Fibroblast of lung (primary cell): Measurements from ENCODE around the gene CENPN. TPM values are rescaled to one million over a fixed set of nuclear protein-coding genes. Genes with fewer than 3 reads are reported as not detected.

Experiments used
- DNase-seq, 2 donors: peaks; one replicate each; pipeline versions ENCODE4 v3.0.0 to v3.0.0-alpha.2; 2010; ENCODE audit warnings: low read depth in 2 of 2
- H2AFZ ChIP-seq: 2 replicates; pipeline ENCODE4 v1.5.1; 2012; ENCODE audit warnings: low read length, control low read depth, inconsistent platforms
- H3K27ac ChIP-seq: 2 replicates; pipeline ENCODE4 v1.5.1; 2011; ENCODE audit warnings: low read length, control low read depth; ENCODE audit not compliant: insufficient read depth
- H3K27me3 ChIP-seq: 2 replicates; pipeline ENCODE4 v1.5.1; 2011; ENCODE audit warnings: mild to moderate bottlenecking, low read length; ENCODE audit not compliant: control insufficient read depth, insufficient read depth
- H3K36me3 ChIP-seq: 2 replicates; pipeline ENCODE4 v1.5.1; 2011; ENCODE audit warnings: low read length; ENCODE audit not compliant: control insufficient read depth, insufficient read depth
- H3K4me1 ChIP-seq: 2 replicates; pipeline ENCODE4 v1.5.1; 2011; ENCODE audit warnings: low read length; ENCODE audit not compliant: control insufficient read depth, insufficient read depth; ENCODE audit errors: extremely low read depth
- H3K4me2 ChIP-seq: 2 replicates; pipeline ENCODE4 v1.5.1; 2011; ENCODE audit warnings: low read length, control low read depth; ENCODE audit not compliant: insufficient read depth; ENCODE audit errors: extremely low read depth
- H3K4me3 ChIP-seq, 4 experiments: fragments of 200-600 bp in 1 of 4; sonication (generic) in 1 of 4; replicated peaks in 1 of 4; 2 replicates each; pipeline ENCODE4 v1.5.1; 2011 to 2016; ENCODE audit warnings: low read length in 4 of 4, low read depth in 3 of 4, mild to moderate bottlenecking in 3 of 4, control low read depth in 2 of 4, inconsistent platforms in 1 of 4, mixed read lengths in 1 of 4; ENCODE audit not compliant: insufficient read depth in 1 of 4; ENCODE audit errors: control extremely low read depth in 1 of 4
- H3K79me2 ChIP-seq: 2 replicates; pipeline ENCODE4 v1.5.1; 2012; ENCODE audit warnings: mild to moderate bottlenecking, low read length, inconsistent platforms; ENCODE audit not compliant: control insufficient read depth, insufficient read depth
- H3K9ac ChIP-seq: 2 replicates; pipeline ENCODE4 v1.5.1; 2011; ENCODE audit warnings: mild to moderate bottlenecking, low read length, control low read depth; ENCODE audit not compliant: insufficient read depth
- H3K9me3 ChIP-seq: 2 replicates; pipeline ENCODE4 v1.5.1; 2012; ENCODE audit warnings: low read depth, low read length; ENCODE audit not compliant: control insufficient read depth, insufficient read depth
- H4K20me1 ChIP-seq: 2 replicates; pipeline ENCODE4 v1.5.1; 2011; ENCODE audit warnings: low read length; ENCODE audit not compliant: control insufficient read depth, insufficient read depth; ENCODE audit errors: extremely low read depth
- EZH2 ChIP-seq: IDR thresholded peaks from 2 replicates; pipeline ENCODE4 v1.5.1; 2012; ENCODE audit warnings: low read length, control low read depth, mild to moderate bottlenecking; ENCODE audit errors: missing control alignments
- polyA plus RNA-seq, 2 donors: library from polyadenylated mRNA; depleted of rRNA in 1 of 2; stranded (reverse) in 1 of 2; unstranded in 1 of 2; fragments of >200 nt; gene quantifications; 2 replicates each; pipeline ENCODE4 v1.2.1, GENCODE V29; 2011 to 2012; ENCODE audit warnings: missing spikeins in 1 of 2
- total RNA-seq: library from RNA; depleted of rRNA; stranded (reverse); fragments of >200 nt; gene quantifications from 2 replicates; pipeline ENCODE4 v1.2.1, GENCODE V29; 2014
- TF ChIP-seq, protein P1 (sequence below), 2 donors: IDR thresholded peaks in 1 of 2; conservative IDR thresholded peaks in 1 of 2; 1 replicate in 1 of 2; 2 replicates in 1 of 2; pipeline ENCODE4 v1.5.1; 2011 to 2012; ENCODE audit warnings: low read length in 2 of 2, control low read depth in 1 of 2, inconsistent platforms in 1 of 2, low read depth in 1 of 2, mild to moderate bottlenecking in 1 of 2

The CENPN gene
- total and polyA plus RNA-seq, 2 donors (not counting 1 experiment from before 2014, with no cell fraction given), result 19.5 to 33.8 TPM

GRCh38 chr16:81035398-81035974, 28.5 kb downstream of the CENPN start, which contains the start of gene ATMIN:
ATMIN (plus strand) TSS chr16:81035842; CDS start chr16:81035871, 29 bp downstream.
- peak; percentile 69 to 75 for DNase-seq
- Histone ChIP-seq H3K4me1 (no peaks in the 10 kb centered on the region), H3K36me3 (no peaks in the 10 kb centered on the region), H3K27ac (peak within 1 kb of the TSS; percentile 53), H3K79me2 (peaks cover 18% of the 10 kb centered on the region), H3K4me3 (peak within 1 kb of the TSS; percentile 74 to 90 (median 78)), H3K4me2 (peak within 1 kb of the TSS; percentile 95), H2AFZ (peak within 1 kb of the TSS; percentile 74), H3K27me3 (no peaks in the 10 kb centered on the region), H3K9me3 (no peaks in the 10 kb centered on the region), H4K20me1 (no peaks in the 10 kb centered on the region), H3K9ac (peak within 1 kb of the TSS; percentile 67)
- TF ChIP-seq, protein P1, sequence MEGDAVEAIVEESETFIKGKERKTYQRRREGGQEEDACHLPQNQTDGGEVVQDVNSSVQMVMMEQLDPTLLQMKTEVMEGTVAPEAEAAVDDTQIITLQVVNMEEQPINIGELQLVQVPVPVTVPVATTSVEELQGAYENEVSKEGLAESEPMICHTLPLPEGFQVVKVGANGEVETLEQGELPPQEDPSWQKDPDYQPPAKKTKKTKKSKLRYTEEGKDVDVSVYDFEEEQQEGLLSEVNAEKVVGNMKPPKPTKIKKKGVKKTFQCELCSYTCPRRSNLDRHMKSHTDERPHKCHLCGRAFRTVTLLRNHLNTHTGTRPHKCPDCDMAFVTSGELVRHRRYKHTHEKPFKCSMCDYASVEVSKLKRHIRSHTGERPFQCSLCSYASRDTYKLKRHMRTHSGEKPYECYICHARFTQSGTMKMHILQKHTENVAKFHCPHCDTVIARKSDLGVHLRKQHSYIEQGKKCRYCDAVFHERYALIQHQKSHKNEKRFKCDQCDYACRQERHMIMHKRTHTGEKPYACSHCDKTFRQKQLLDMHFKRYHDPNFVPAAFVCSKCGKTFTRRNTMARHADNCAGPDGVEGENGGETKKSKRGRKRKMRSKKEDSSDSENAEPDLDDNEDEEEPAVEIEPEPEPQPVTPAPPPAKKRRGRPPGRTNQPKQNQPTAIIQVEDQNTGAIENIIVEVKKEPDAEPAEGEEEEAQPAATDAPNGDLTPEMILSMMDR (conservative IDR thresholded peaks at IDR 0.05 in 1 of 2, IDR thresholded peaks at IDR 0.05 in 1 of 2; ENCODE audit: low read depth in 1 of 2, low read length in 2 of 2), result peak; percentile 66 to 90
- no peak for TF ChIP-seq EZH2

GRCh38 chr16:81035975-81036750, 29.1 kb downstream of the CENPN start:
- Histone ChIP-seq H3K27me3 (no peaks in the 10 kb centered on the region), H3K27ac (peak overlapping the region; percentile 53), H3K9me3 (no peaks in the 10 kb centered on the region), H3K4me2 (peak overlapping the region; percentile 95), H3K9ac (peak overlapping the region; percentile 67), H4K20me1 (no peaks in the 10 kb centered on the region), H3K79me2 (peaks cover 18% of the 10 kb centered on the region), H3K4me1 (no peaks in the 10 kb centered on the region), H2AFZ (peak overlapping the region; percentile 74), H3K36me3 (no peaks in the 10 kb centered on the region), H3K4me3 (peak overlapping the region; percentile 74 to 90 (median 78))
- DNase-seq, result peak; percentile 15 to 29
- TF ChIP-seq, protein P1 (conservative IDR thresholded peaks at IDR 0.05 in 1 of 2, IDR thresholded peaks at IDR 0.05 in 1 of 2; ENCODE audit: low read depth in 1 of 2, low read length in 2 of 2), result no peak
- TF ChIP-seq EZH2, result no peak

DNA sequence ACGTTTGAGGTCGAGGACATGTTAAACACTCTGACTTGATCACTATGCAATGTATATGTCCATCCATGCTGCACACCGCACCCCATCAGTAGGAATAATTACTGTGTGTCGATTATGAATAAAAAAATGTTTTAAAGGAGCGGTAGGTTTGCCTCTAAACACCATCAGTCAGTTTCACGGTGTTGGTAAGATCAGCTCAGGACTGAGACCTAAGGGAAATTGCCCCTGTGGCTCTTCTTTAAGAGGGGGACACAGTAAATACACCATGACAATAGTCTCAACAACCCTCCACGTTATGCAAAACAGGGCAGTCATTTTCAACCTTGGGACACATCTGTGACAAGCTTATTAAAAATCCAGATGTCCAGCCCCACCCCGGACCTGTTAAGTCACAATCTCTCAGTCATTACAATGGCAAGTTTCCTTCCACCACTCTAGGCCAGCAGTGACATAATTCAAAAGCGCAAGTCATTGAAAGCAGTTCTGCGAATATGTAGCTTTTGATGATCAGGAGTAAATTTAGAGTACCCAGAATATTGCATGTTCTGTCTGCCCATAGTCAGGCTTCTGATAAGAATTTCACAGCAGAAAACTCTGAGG, 29.8 kb downstream of the CENPN start:
- no peaks in the 10 kb centered on the region for H3K4me1 ChIP-seq
- H4K20me1 ChIP-seq, result no peaks in the 10 kb centered on the region
- H3K4me2 ChIP-seq, result peak overlapping the region; percentile 95
- DNase-seq, result peak in 1 of 2 donors; percentile 11
- no peak for TF ChIP-seq EZH2
- TF ChIP-seq, protein P1 (conservative IDR thresholded peaks at IDR 0.05 in 1 of 2, IDR thresholded peaks at IDR 0.05 in 1 of 2; ENCODE audit: low read depth in 1 of 2, low read length in 2 of 2), result no peak
- H3K79me2 ChIP-seq, result peaks cover 18% of the 10 kb centered on the region
- H3K27ac ChIP-seq, result peak overlapping the region; percentile 53
- H3K27me3 ChIP-seq, result no peaks in the 10 kb centered on the region
- peak overlapping the region; percentile 74 to 90 (median 78) for H3K4me3 ChIP-seq
- no peaks in the 10 kb centered on the region for H3K36me3 ChIP-seq
- no peaks in the 10 kb centered on the region for H3K9me3 ChIP-seq
- H3K9ac ChIP-seq, result peak overlapping the region; percentile 67
- peak overlapping the region; percentile 61 for H2AFZ ChIP-seq
